PFSK-1 (cell line): Measurements from ENCODE around the gene KCNK6. TPM values are rescaled to one million over a fixed set of nuclear protein-coding genes. Genes with fewer than 3 reads are reported as not detected.

Experiments used
- FOXP2 ChIP-seq: optimal IDR thresholded peaks from 2 replicates; pipeline ENCODE3; 2011; ENCODE audit warnings: borderline replicate concordance, control low read depth, inconsistent platforms; ENCODE audit not compliant: insufficient read depth; ENCODE audit errors: extremely low read length, extremely low read depth
- POLR2AphosphoS5 ChIP-seq: IDR thresholded peaks from 2 replicates; pipeline ENCODE4 v1.6.1; 2012; ENCODE audit warnings: low read depth, mild to moderate bottlenecking, control low read depth, low read length, moderate library complexity
- SIN3A ChIP-seq: IDR thresholded peaks from 2 replicates; pipeline ENCODE4 v1.6.1; 2012; ENCODE audit warnings: mild to moderate bottlenecking, low read length, moderate library complexity, borderline replicate concordance; ENCODE audit not compliant: insufficient read depth
- TAF1 ChIP-seq: IDR thresholded peaks from 2 replicates; pipeline ENCODE4 v1.6.1; 2012; ENCODE audit warnings: low read length, control low read depth, borderline replicate concordance; ENCODE audit not compliant: insufficient read depth
- polyA plus RNA-seq: library from polyadenylated mRNA; unstranded; fragments of >200 nt; gene quantifications from one replicate; pipeline ENCODE4 v1.2.1, GENCODE V29; 2012; ENCODE audit warnings: low read depth, missing spikeins; ENCODE audit not compliant: insufficient read length
- TF ChIP-seq, protein P1 (sequence below), 2 experiments: IDR thresholded peaks; 2 replicates each; pipeline versions ENCODE4 v1.6.1 to v1.8.0; 2011 to 2012; ENCODE audit warnings: low read depth in 2 of 2, low read length in 2 of 2, control low read depth in 1 of 2, inconsistent platforms in 1 of 2, mild to moderate bottlenecking in 1 of 2, moderate library complexity in 1 of 2; ENCODE audit not compliant: insufficient read depth in 1 of 2

KCNK6 gene
- 0.46 TPM for polyA plus RNA-seq

DNA sequence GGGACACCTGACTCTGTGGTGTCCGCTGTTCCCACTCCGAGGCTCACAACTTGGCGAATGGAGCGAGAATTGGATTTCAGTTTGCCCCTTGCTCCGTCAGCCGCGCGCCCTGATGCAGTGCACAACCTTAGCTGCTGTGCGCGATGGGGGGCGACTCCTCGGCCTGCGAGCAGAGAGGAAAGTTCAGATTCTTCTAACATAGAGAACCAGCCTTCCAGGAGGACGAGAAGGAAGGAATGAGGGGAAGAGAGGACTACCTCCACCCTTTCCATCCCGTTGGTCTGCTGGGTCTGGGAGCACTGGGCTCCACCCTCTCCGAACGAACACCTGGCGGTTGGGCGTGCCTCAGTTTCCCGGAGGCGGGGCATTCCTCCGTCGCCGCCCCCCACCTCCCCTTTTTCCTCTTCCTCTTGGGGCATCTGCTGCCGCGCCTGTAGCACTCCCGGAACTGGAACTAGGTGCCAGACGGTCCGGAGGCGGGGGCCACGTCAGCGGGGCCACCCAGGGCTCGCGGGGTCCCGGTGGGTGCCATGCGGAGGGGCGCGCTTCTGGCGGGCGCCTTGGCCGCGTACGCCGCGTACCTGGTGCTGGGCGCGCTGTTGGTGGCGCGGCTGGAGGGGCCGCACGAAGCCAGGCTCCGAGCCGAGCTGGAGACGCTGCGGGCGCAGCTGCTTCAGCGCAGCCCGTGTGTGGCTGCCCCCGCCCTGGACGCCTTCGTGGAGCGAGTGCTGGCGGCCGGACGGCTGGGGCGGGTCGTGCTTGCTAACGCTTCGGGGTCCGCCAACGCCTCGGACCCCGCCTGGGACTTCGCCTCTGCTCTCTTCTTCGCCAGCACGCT lies at the start of gene KCNK6:
Gene KCNK6, plus strand, starts transcription at position 425 of the 838 bp plus-strand sequence. Its CDS starts 106 bp downstream, at position 531.
- TF ChIP-seq TAF1 (no peak), SIN3A (no peak), FOXP2 (no peak), POLR2AphosphoS5 (no peak)
- TF ChIP-seq, protein P1, sequence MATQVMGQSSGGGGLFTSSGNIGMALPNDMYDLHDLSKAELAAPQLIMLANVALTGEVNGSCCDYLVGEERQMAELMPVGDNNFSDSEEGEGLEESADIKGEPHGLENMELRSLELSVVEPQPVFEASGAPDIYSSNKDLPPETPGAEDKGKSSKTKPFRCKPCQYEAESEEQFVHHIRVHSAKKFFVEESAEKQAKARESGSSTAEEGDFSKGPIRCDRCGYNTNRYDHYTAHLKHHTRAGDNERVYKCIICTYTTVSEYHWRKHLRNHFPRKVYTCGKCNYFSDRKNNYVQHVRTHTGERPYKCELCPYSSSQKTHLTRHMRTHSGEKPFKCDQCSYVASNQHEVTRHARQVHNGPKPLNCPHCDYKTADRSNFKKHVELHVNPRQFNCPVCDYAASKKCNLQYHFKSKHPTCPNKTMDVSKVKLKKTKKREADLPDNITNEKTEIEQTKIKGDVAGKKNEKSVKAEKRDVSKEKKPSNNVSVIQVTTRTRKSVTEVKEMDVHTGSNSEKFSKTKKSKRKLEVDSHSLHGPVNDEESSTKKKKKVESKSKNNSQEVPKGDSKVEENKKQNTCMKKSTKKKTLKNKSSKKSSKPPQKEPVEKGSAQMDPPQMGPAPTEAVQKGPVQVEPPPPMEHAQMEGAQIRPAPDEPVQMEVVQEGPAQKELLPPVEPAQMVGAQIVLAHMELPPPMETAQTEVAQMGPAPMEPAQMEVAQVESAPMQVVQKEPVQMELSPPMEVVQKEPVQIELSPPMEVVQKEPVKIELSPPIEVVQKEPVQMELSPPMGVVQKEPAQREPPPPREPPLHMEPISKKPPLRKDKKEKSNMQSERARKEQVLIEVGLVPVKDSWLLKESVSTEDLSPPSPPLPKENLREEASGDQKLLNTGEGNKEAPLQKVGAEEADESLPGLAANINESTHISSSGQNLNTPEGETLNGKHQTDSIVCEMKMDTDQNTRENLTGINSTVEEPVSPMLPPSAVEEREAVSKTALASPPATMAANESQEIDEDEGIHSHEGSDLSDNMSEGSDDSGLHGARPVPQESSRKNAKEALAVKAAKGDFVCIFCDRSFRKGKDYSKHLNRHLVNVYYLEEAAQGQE (IDR thresholded peaks at IDR 0.05; ENCODE audit: insufficient read depth in 1 of 2, low read depth in 2 of 2, low read length in 2 of 2): no peak

DNA sequence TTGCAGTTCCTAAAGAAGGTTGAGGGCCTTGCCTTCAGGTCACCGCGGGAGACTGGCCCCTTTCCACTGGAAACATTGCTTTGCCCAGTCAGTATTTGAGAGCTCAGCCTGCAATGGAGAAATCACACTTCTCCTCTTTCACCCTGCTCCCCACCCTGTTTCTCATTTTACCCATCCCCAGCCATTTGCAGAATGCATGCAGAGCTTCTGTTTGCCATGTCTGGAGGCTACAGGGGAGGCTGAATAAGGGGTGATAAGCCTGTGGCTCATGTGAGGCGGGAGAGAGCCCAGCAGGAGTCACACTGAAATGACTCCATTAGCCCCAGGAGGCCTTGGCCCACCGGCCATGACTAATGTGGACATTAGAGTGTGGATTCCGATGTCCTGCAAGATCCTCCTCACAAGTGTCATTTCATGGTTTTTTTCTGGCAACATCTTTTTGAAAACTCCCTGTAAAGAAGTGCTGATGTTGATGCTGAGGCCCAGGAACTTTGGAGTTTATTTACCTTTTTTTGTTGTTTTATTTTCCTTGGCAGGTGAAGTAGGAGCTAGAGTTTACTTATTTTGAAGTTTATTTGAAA lies 49.0 kb upstream of the KCNK6 start:
- TF ChIP-seq POLR2AphosphoS5 (no peak), FOXP2 (no peak), SIN3A (no peak), TAF1 (no peak)
- TF ChIP-seq, protein P1 (IDR thresholded peaks at IDR 0.05; ENCODE audit: insufficient read depth in 1 of 2, low read depth in 2 of 2, low read length in 2 of 2): no peak

DNA sequence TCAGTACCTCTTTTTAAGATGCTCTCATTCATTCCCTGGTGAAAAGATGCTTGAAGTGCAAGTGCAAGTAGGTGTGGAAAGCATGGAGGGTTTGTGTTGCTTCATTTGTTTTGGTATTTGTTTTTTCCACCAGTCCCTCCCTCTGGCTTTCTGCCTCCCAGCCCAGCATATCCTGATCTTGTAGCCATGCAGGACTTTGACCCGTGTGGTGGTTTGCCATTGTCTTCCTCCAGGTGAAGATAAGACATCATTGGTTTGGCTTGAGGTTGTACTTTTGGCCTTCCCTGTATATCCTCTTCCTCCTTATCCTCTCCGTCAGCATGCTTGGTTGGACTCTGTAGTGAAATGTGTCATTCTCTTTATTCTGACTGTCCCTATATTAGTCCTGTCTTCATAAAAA lies 46.1 kb upstream of the KCNK6 start:
- TF ChIP-seq POLR2AphosphoS5 (no peak), TAF1 (no peak), SIN3A (no peak), FOXP2 (no peak)
- TF ChIP-seq, protein P1 (IDR thresholded peaks at IDR 0.05; ENCODE audit: insufficient read depth in 1 of 2, low read depth in 2 of 2, low read length in 2 of 2): no peak

DNA sequence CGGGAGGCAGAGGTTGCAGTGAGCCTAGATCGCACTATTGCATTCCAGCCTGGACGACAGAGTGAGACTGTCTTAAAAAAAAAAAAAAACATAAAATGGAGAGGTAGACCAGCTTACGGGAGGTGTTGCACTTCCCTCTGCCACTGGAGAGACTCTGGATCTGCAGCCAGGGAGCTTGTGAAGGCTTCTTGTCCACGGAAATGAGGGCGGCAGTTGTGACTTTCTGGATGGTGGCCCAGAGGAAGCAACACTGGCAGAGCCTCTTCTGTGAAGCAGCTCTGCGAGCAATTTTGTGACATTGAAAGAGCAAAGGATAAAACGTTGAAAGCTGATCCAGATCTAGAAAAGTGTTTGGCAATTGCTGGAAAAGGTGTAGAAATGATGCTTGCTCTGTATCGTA lies 44.9 kb upstream of the KCNK6 start:
- no peak for TF ChIP-seq SIN3A
- TF ChIP-seq FOXP2: no peak
- no peak for TF ChIP-seq TAF1
- TF ChIP-seq POLR2AphosphoS5: no peak
- TF ChIP-seq, protein P1 (IDR thresholded peaks at IDR 0.05; ENCODE audit: insufficient read depth in 1 of 2, low read depth in 2 of 2, low read length in 2 of 2): no peak
